NB4 (cell line): ENCODE data around the gene IFNA6.

Source experiments
- CTCF ChIP-seq: IDR thresholded peaks from one replicate; pipeline ENCODE4 v1.5.1; 2012; ENCODE audit warnings: low read depth, low read length
- POLR2A ChIP-seq: IDR thresholded peaks from 2 replicates; pipeline ENCODE4 v1.6.1; 2011; ENCODE audit warnings: mild to moderate bottlenecking; ENCODE audit not compliant: insufficient read length; ENCODE audit errors: extremely low read depth

- TF ChIP-seq CTCF (no peak), POLR2A (no peak)
These were observed 14.2 kb downstream of the IFNA6 start for GRCh38 chr9:21336457-21336856.
